Activated CD4-positive, alpha-beta T cell treated with anti-CD3 and anti-CD28 coated beads, Interleukin-2, amount 50 U/mL, for 16 hours (primary cell): ENCODE measurements around the gene PIK3C2G.
"Not testable (repeated sequence)": the region's sequence is repeated elsewhere in the genome, so short reads cannot be mapped to it uniquely, and the experiment has no call there.

Experiments
- DNase-seq: peaks from one replicate; pipeline ENCODE4 v3.0.0-alpha.2; 2020

Gene PIK3C2G

DNA sequence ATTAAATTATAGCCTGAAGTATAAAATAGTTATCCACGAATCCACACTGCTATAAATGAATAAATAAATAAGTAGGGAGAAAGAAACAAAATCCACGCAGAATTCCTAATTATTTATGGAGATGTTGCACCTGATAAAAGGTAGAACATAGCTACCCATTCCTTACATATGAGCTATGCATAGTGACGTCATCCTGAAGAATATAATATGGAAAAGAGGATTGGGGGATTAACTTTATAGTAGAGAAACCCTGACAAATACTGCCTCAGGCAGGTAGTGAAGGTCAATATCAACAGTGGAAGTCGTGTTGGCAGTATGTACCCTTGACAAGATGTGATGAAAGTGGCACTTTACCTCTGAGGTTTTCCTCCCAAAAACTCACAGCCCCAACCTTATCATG is 394.0 kb downstream of the PIK3C2G start:
- no peak for DNase-seq

DNA sequence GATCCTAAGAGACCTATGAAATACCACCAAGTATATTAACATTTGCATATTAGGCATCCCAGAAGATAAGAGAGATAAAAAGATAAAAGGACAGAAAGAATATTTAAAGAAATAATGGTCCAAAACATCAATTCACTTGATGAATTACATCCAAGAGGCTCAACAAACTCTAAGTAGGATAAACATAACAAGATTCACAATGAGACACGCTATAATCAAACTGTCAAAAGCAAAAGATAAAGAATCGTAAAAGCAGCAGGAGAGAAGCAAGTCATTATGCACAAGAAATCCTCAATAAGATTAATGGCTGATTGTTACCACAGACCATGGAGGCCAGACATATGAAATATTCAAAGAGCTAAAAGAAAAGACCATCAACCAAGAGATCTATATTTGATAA is 396.9 kb downstream of the PIK3C2G start:
- no peak for DNase-seq

DNA sequence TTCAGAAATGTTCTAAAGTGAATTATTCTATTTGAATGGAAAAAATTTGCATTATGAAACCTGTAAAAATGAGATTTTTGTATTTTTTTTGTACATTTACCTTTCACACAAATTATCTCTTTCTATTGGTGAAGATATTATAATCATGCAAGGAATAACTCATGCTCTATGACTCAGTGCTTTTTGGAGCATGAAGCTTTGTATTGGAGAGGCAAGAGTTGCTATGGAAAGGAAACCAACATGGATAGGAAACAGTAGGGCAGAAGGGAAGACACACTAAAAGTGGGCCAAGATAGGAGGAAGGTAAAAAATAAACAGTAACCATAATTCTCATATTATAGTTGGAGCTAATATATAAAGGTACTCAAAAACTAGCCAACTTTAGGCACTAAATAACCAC is 397.5 kb downstream of the PIK3C2G start:
- no peak for DNase-seq

DNA sequence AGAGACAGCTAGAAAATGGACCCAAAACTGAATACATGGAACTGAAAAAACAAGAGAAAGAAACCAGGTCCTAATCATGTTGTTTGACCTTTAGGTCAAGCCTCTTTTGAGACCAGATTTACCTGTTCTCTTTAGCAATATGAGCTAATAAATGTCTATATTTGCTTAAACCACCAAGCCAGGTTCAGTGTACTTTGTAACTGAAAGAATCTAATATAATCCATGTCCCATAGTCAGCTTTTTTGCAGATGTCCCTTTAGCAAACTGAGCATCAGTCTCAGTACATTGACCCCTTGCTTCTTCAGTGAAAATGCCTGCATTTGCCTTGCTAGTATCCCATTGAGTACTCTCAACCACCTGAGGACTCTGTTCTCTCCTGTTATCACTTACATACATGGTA is 414.8 kb downstream of the PIK3C2G start:
- no peak for DNase-seq

DNA sequence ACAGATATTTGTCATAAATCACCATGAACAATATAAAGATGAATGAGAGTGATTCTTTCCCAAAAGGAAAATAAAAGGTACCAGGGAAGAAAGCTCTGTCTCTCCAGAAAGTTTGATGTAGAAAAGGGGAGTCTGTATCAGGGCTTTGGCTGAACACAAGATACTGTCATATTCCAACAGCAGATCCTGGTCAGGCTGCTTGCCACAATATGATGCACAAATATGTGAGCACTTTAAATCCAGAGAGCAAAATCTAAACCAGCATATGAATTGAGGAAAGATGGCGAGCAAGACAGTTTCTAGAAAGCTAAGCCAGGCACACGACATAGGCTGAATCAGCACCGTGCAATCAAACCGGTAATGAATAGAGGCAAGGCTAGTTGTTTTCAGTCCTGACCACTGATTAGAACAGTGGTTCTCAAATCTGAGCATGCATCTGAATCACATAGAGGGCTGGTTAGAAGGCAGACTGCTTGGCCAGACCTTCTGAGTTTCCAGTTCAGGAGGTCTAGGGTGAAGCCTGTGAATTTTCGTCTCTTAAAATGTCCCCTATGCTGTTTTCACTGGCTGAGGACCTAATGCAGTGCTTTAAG is 415.8 kb downstream of the PIK3C2G start:
- no peak for DNase-seq

DNA sequence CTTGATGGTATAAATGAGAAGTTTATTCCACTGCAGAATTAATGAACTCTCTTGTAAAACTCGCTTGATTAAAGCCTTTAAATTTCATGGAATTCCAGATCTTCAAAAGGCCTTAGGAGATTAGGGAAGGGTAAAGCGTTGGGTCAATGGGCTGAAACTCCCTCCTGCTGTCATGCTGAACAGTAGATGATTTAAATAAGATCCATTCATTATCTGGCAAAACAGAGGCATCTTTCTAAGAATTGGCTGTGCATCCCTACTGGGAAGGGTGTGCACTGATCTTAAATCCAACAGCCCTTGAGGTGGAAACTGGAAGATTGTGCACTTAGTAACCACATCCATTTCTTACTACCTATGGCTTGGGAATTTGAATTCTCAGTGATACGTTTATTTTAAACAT is 420.5 kb downstream of the PIK3C2G start:
- no peak for DNase-seq

DNA sequence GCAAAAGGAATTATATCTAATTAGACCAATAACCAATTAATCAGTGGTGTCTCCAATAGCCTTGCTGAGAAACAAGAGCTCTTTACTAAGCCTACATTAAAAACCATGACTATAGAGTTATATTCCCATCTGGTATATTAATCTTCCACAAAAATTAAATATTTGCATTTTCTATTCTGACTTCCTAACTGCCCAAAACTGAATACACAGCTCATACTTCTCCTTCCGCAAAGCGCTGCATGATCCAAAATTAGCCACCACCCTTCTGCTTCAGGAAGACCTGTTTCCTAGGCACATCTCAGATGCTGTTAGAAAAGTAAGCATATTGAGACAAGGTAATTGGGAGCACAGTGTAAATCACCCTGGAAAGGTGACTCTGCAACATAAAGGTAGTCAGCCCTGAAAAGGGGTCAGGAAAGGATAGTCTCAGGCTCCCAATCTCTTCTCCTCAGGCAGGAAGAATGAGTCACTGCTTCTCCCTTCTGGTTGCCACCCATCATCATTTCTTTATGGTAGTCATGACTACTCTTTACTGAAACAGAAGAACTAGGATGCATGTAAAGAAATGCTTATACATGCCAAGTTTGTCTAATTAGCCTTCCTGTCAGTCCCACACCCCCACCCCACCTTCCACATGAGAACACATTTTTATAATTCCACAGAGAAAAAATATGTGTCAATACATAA is 422.2 kb downstream of the PIK3C2G start:
- DNase-seq, result no peak

DNA sequence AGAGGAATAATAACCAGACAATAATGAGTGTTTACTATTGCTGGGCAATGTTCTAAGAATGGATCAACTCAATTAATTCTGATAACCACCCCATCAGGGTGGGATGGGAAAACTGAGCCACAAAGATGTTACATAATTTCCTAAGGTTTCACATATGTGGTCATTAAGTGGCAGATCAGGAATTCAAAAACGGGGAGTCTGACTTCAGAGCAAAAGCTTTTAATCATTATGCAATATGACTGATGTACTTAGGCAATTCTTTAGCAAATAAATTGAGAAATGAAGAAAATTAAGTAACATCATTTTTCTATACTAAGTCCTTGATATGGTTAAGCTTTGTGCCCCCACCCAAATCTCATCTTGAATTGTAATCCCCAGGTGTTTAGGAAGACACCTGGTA is 423.1 kb downstream of the PIK3C2G start:
- no peak for DNase-seq

DNA sequence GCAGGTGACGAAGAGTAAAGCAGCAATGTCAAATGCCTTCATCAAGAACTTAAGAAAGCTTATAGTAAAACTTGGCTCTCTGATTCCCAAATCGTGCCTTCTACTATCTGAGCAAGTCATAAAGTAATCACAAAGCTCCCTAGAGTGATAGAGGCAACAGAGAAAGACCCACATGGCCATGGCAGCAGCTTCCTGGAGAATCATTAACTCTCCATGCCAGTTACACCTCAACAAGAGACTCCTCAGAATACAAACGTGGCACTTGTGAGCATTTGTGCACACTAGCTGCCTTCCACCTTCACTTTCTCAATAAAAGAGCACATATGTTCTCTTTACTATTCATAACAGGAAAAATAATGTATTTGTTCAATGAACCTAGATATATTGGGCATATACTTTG is 428.5 kb downstream of the PIK3C2G start:
- DNase-seq, result no peak

DNA sequence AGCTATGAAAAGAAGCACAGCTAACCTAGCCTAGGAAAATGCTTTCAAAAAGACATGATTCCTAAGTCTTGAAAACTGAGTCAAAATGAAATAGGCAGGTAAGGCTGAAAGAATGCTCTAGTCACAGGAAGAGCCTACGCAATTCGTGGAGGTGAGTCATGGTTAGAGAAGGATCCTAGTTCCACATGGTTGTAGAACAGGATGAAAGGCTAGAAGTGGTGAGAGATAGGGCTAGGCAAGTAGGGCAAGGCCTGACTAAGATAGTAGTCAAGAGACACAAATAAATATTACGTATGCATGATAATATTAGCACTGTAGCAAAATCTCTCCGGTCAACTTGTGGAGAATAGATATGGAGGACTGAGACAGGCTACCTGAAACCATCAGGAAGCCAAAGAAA is 429.3 kb downstream of the PIK3C2G start:
- DNase-seq, result no peak

DNA sequence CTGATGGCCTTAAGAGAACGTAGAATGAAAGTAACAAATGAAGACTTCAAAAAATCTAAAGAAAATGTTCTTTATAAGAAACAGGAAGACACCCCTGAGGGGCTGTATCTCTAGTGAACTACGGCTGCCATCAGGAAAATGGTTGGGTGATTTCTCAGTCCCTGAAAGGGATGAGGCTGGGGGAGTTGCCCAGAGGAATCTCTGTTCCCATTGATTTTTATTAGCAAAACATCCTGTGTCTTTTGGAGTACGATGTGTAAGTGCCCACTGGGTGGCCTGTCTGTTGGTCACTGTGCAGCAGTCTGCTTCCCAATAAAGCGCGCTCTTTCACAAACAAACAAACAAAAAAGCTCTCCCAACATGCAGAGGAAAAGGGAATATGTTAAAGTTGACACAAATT is 432.7 kb downstream of the PIK3C2G start:
- not testable (repeated sequence) for DNase-seq

DNA sequence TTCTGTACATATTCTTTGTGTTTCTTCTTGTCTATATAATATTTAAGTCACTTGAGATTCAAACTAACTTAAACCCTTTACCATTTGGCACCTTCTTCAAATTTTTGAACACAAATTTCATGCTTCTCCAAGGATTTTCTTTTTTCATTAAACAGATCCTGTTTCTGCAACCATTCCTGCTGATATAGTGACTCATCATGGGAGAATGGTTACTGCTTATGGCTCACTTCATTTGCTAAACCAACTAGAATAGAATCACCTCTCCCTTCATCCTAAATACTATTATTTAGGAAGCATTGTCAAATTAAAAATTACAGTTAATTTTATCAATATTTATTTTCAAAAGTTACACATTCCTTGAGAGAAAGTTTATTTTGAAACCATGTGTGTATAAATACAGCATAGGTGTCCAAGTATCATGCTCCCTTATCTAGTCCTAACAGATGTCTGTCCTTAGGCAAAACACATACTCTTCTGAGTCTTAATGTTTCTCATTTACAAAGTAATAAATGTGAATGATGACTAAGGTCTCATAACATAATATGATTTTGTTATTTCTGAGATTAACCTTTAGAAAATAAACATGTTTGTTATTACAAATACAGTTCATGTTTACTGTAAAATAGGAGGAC is 435.8 kb downstream of the PIK3C2G start:
- DNase-seq, result no peak
